Mucosa of descending colon (tissue), 3 donors: Measurements from ENCODE around the gene SPEG. TPM values are rescaled to one million over a fixed set of nuclear protein-coding genes. Genes with fewer than 3 reads are reported as not detected.

Experiments used
- ATAC-seq: fragments of 200-7000 bp; cut with Tn5 transposase; one replicate; pipeline ENCODE4 v1.9.1; 2020; ENCODE audit warnings: mild to moderate bottlenecking, moderate library complexity
- DNase-seq, 3 donors: peaks; one replicate each; pipeline ENCODE4 v3.0.0-alpha.2; 2020
- H3K36me3 ChIP-seq: fragments of 200-600 bp; one replicate; pipeline ENCODE4 v1.8.0; 2021; ENCODE audit warnings: low read depth, mild to moderate bottlenecking
- H3K4me1 ChIP-seq: fragments of 200-600 bp; one replicate; pipeline ENCODE4 v1.8.0; 2021; ENCODE audit warnings: low read depth, mild to moderate bottlenecking
- H3K4me3 ChIP-seq: fragments of 200-600 bp; one replicate; pipeline ENCODE4 v1.8.0; 2021; ENCODE audit warnings: mild to moderate bottlenecking
- H3K9me3 ChIP-seq: fragments of 200-600 bp; one replicate; pipeline ENCODE4 v1.8.0; 2021; ENCODE audit warnings: mild to moderate bottlenecking
- intact Hi-C, 2 donors: fragments of 100-400 bp; cut with DNase I in 1 of 2; cut with micrococcal nuclease in 1 of 2; formaldehyde crosslinking; loops; one replicate each; pipeline versions ENCODE4 v1.11.0 to v1.11.1; 2022; cut with DNase I, micrococcal nuclease
- total RNA-seq, 3 donors: library from RNA; stranded (reverse); fragmentation: NEBNext Ultra II Directional in 2 of 3; extraction: Animal tissue kit (Norgen Biotek cat#: 25700) in 2 of 3; gene quantifications; one replicate each; pipeline versions ENCODE4 v1.2.1 to v1.2.4, GENCODE V29; 2021 to 2023
- TF ChIP-seq, protein P1 (sequence below): fragments of 200-600 bp; IDR thresholded peaks from one replicate; pipeline ENCODE4 v1.8.0; 2022; ENCODE audit warnings: antibody characterized with exemption, mild to moderate bottlenecking
- donor health status: DM: no; HTN: no; CAD: no; lungs with moderate emphysema.
- donor health status: DM: no; HTN: no; CAD: no.
- donor health status: DM: no; HTN: yes; CAD: no.

The SPEG gene
- total RNA-seq, 3 donors from 2014 or later = 7.9 to 242 (median 22.2) TPM

DNA sequence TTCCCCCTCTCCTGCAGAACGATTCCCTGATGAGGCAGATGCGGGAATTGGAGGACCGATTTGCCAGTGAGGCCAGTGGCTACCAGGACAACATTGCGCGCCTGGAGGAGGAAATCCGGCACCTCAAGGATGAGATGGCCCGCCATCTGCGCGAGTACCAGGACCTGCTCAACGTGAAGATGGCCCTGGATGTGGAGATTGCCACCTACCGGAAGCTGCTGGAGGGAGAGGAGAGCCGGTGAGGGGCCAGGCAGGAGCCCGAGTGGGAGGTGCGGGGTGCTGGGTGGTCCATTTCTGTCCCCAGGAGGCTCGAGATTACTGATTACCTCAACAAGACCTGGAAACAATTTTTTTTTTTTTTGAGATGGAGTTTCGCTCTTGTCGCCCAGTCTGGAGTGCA lies 13.3 kb upstream of the SPEG start:
- Histone ChIP-seq H3K4me3 (no peak overlapping the region), H3K36me3 (no peaks in the 10 kb centered on the region), H3K9me3 (no peaks in the 10 kb centered on the region), H3K4me1 (peaks cover 10% of the 10 kb centered on the region)
- no peak for DNase-seq
- intact Hi-C loops = no loop called here
- ATAC-seq = no peak
- TF ChIP-seq, protein P1, sequence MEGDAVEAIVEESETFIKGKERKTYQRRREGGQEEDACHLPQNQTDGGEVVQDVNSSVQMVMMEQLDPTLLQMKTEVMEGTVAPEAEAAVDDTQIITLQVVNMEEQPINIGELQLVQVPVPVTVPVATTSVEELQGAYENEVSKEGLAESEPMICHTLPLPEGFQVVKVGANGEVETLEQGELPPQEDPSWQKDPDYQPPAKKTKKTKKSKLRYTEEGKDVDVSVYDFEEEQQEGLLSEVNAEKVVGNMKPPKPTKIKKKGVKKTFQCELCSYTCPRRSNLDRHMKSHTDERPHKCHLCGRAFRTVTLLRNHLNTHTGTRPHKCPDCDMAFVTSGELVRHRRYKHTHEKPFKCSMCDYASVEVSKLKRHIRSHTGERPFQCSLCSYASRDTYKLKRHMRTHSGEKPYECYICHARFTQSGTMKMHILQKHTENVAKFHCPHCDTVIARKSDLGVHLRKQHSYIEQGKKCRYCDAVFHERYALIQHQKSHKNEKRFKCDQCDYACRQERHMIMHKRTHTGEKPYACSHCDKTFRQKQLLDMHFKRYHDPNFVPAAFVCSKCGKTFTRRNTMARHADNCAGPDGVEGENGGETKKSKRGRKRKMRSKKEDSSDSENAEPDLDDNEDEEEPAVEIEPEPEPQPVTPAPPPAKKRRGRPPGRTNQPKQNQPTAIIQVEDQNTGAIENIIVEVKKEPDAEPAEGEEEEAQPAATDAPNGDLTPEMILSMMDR = no peak

DNA sequence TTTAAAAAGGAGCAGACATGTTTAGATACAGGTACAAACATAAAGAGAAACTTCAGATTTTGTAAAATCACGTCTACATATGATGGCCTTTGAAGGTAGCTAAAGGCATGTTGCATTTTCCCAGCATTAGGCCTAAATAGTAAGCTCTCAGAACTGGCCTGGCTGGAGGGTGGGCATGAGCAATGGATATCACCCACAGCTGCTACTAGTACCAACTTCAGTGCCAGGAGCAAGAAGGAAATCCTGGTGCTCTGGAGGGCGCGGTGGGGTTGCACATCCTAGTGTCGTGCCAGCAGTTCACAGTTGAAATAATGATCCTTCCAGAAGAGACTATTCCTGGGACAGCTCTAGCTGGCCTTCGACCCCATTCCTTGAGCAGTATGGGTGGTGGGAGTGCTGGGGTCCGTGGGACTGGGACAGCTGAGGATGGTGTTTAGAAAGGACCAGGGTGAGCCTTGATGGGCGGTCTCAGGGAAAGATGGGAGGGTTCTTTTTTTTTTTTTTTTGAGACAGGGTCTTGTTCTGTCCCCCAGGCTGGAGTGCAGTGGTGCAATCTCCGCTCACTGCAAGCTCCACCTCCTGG lies 11.6 kb upstream of the SPEG start:
- ATAC-seq (no peak), DNase-seq (no peak)
- Histone ChIP-seq H3K36me3 (no peaks in the 10 kb centered on the region), H3K4me3 (no peak overlapping the region), H3K4me1 (peaks cover 10% of the 10 kb centered on the region), H3K9me3 (no peaks in the 10 kb centered on the region)
- TF ChIP-seq, protein P1 = no peak
- intact Hi-C loops = no loop called here

DNA sequence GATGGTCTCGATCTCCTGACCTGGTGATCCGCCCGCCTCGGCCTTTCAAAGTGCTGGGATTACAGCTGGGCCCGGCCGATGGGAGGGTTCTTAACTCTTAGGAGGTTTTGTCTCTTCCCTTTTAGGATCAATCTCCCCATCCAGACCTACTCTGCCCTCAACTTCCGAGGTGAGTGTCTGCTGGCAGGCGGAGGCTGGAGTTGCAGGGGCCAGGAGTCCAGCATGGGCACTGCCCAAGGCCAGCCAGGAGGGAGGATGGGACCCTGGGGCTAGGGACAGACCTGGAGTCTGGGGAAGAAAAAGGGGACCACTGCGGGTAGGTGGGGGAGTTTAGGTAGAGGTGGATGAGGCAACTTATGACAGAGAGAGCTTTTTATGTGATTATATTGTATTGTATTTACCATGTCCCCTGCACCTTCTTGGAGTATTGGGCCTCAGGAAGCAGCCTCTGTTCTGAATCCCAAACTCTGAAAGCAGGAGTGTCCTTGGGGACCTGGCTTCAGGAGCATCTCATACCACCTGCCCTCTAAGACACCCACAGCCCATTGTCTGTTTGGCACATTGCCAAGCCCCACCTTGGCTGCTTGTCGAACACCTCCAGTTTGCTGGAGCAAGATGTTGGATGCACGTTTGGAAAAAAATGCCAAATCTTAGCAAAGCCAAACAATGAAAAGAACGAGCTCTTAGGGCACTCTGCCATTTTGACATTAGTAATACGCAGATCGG lies 10.8 kb upstream of the SPEG start:
- DNase-seq (no peak), ATAC-seq (no peak)
- peaks cover 4% of the 10 kb centered on the region for H3K4me1 ChIP-seq
- H3K36me3 ChIP-seq = no peaks in the 10 kb centered on the region
- intact Hi-C loops = no loop called here
- no peak overlapping the region for H3K4me3 ChIP-seq
- H3K9me3 ChIP-seq = no peaks in the 10 kb centered on the region
- TF ChIP-seq, protein P1 = no peak

DNA sequence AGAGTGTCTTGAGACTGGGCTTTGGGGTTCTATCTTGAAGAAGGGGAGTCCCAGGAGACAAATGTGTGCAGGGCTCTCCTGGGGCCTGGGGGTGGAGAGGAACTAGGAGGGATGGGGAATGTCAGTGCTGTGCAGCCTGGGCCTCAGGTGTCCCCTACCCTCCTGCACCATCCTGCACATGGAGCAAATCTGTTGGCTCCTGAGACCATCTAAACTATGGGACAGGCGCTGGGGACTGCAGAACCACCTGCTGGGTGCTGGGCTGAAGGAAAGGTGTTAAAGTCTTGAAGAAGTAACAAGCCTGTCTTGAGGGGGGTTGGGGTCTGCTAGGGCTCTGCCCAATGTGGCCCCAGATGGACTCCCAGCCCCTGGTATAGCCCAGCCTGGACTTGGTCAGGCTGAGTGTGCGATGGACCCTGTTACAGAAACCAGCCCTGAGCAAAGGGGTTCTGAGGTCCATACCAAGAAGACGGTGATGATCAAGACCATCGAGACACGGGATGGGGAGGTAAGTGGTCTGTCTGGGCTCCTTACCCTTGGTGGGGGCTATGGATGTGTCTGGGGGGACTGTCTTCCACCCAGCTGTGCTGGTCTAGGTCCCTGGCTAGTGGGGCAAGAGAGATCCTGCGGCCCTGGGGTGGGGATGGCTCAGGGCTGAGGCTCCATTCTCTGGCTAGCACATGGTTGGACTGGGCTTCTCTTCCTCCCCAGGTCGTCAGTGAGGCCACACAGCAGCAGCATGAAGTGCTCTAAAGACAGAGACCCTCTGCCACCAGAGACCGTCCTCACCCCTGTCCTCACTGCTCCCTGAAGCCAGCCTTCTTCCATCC lies 9.2 kb upstream of the SPEG start:
- H3K9me3 ChIP-seq = no peaks in the 10 kb centered on the region
- H3K4me3 ChIP-seq = no peak overlapping the region
- no peaks in the 10 kb centered on the region for H3K4me1 ChIP-seq
- no peak for DNase-seq
- TF ChIP-seq, protein P1 = no peak
- ATAC-seq = peak; percentile 10
- intact Hi-C loops = no loop called here
- no peaks in the 10 kb centered on the region for H3K36me3 ChIP-seq

DNA sequence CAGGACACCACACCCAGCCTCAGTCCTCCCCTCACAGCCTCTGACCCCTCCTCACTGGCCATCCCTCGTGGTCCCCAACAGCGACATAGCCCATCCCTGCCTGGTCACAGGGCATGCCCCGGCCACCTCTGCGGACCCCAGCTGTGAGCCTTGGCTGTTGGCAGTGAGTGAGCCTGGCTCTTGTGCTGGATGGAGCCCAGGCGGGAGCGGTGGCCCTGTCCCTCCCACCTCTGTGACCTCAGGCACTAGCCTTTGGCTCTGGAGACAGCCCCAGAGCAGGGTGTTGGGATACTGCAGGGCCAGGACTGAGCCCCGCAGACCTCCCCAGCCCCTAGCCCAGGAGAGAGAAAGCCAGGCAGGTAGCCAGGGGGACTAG lies 8.6 kb upstream of the SPEG start:
- no peaks in the 10 kb centered on the region for H3K4me1 ChIP-seq
- H3K4me3 ChIP-seq = no peak overlapping the region
- TF ChIP-seq, protein P1 = no peak
- intact Hi-C loops = no loop called here
- ATAC-seq (peak; percentile 8), DNase-seq (no peak)
- H3K9me3 ChIP-seq = no peaks in the 10 kb centered on the region
- no peaks in the 10 kb centered on the region for H3K36me3 ChIP-seq
